DND-41 (cell line): ENCODE measurements around the gene ALKBH8.

Experiments used
- ATAC-seq: fragments of 200-7000 bp; cut with Tn5 transposase; 3 replicates; pipeline ENCODE4 v1.9.1; 2021; ENCODE audit warnings: low read depth; ENCODE audit not compliant: insufficient read depth
- DNase-seq: peaks from one replicate; pipeline ENCODE4 v3.0.0-alpha.2; 2020
- H2AFZ ChIP-seq: 2 replicates; pipeline ENCODE4 v1.6.0; 2012; ENCODE audit warnings: low read depth, low read length
- H3K27ac ChIP-seq: 2 replicates; pipeline ENCODE4 v1.5.1; 2012; ENCODE audit warnings: low read length, inconsistent platforms
- H3K27me3 ChIP-seq: fragments of 200-600 bp; sonication (generic); 2 replicates; pipeline ENCODE4 v1.6.0; 2012; ENCODE audit warnings: low read length, mild to moderate bottlenecking, inconsistent platforms; ENCODE audit not compliant: insufficient read depth, poor library complexity
- H3K36me3 ChIP-seq: 2 replicates; pipeline ENCODE4 v1.5.1; 2012; ENCODE audit warnings: low read length, inconsistent platforms; ENCODE audit not compliant: insufficient read depth
- H3K4me1 ChIP-seq: 2 replicates; pipeline ENCODE4 v1.5.1; 2012; ENCODE audit warnings: mild to moderate bottlenecking, low read length; ENCODE audit not compliant: insufficient read depth
- H3K4me2 ChIP-seq: 2 replicates; pipeline ENCODE4 v1.6.0; 2012; ENCODE audit warnings: mild to moderate bottlenecking, moderate library complexity, low read length, inconsistent platforms; ENCODE audit not compliant: insufficient read depth
- H3K4me3 ChIP-seq, 2 experiments: fragments of 200-600 bp in 1 of 2; shearing (Covaris generic) in 1 of 2; 2 replicates each; pipeline ENCODE4 v1.5.1; 2012 to 2016; ENCODE audit warnings: inconsistent platforms in 2 of 2, low read length in 2 of 2, mild to moderate bottlenecking in 2 of 2, low read depth in 1 of 2, moderate library complexity in 1 of 2
- H3K79me2 ChIP-seq: 2 replicates; pipeline ENCODE4 v1.6.0; 2012; ENCODE audit warnings: low read length, inconsistent platforms; ENCODE audit not compliant: insufficient read depth
- H3K9ac ChIP-seq: 2 replicates; pipeline ENCODE4 v1.6.0; 2012; ENCODE audit warnings: low read depth, mild to moderate bottlenecking, inconsistent platforms, low read length, moderate library complexity
- H3K9me3 ChIP-seq: 2 replicates; pipeline ENCODE4 v1.5.1; 2012; ENCODE audit warnings: low read length, moderate library complexity, mild to moderate bottlenecking, inconsistent platforms; ENCODE audit not compliant: insufficient read depth, severe bottlenecking
- H4K20me1 ChIP-seq: 2 replicates; pipeline ENCODE4 v1.6.0; 2012; ENCODE audit warnings: low read length; ENCODE audit not compliant: insufficient read depth
- CTCF ChIP-seq: IDR thresholded peaks from 2 replicates; pipeline ENCODE4 v1.5.1; 2012; ENCODE audit warnings: borderline replicate concordance, low read length, moderate library complexity, mild to moderate bottlenecking; ENCODE audit not compliant: poor library complexity, severe bottlenecking; ENCODE audit errors: extremely low read depth
- EZH2 ChIP-seq: IDR thresholded peaks from 3 replicates; pipeline ENCODE4 v1.6.1; 2012; ENCODE audit warnings: borderline replicate concordance, low read depth, mild to moderate bottlenecking, moderate library complexity, low read length, inconsistent platforms; ENCODE audit not compliant: severe bottlenecking

Gene ALKBH8, protein sequence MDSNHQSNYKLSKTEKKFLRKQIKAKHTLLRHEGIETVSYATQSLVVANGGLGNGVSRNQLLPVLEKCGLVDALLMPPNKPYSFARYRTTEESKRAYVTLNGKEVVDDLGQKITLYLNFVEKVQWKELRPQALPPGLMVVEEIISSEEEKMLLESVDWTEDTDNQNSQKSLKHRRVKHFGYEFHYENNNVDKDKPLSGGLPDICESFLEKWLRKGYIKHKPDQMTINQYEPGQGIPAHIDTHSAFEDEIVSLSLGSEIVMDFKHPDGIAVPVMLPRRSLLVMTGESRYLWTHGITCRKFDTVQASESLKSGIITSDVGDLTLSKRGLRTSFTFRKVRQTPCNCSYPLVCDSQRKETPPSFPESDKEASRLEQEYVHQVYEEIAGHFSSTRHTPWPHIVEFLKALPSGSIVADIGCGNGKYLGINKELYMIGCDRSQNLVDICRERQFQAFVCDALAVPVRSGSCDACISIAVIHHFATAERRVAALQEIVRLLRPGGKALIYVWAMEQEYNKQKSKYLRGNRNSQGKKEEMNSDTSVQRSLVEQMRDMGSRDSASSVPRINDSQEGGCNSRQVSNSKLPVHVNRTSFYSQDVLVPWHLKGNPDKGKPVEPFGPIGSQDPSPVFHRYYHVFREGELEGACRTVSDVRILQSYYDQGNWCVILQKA

GRCh38 chr11:107565219-107565937, at the start of gene ALKBH8:
ALKBH8 (minus strand) TSS chr11:107565735; CDS start chr11:107560893, 4,842 bp downstream.
- H3K4me3 ChIP-seq: peak within 1 kb of the TSS; percentile 58 to 94
- H3K9me3 ChIP-seq: no peaks in the 10 kb centered on the region
- peak within 1 kb of the TSS; percentile 85 for H2AFZ ChIP-seq
- H3K36me3 ChIP-seq: no peaks in the 10 kb centered on the region
- no peaks in the 10 kb centered on the region for H4K20me1 ChIP-seq
- peaks cover 40% of the 10 kb centered on the region for H3K79me2 ChIP-seq
- DNase-seq: peak; percentile 83
- H3K4me2 ChIP-seq: peak within 1 kb of the TSS; percentile 95
- no peaks in the 10 kb centered on the region for H3K27me3 ChIP-seq
- no peak for TF ChIP-seq CTCF
- no peak for TF ChIP-seq EZH2
- H3K9ac ChIP-seq: peak within 1 kb of the TSS; percentile 64
- H3K27ac ChIP-seq: peak within 1 kb of the TSS; percentile 83
- ATAC-seq: peak; percentile 97
- peaks cover 38% of the 10 kb centered on the region for H3K4me1 ChIP-seq

GRCh38 chr11:107612445-107612844, 46.9 kb upstream of the ALKBH8 start:
- no peaks in the 10 kb centered on the region for H4K20me1 ChIP-seq
- peaks cover 6% of the 10 kb centered on the region for H3K27me3 ChIP-seq
- no peak overlapping the region for H3K4me3 ChIP-seq
- no peaks in the 10 kb centered on the region for H3K9me3 ChIP-seq
- no peak overlapping the region for H3K9ac ChIP-seq
- H2AFZ ChIP-seq: no peak overlapping the region
- DNase-seq: no peak
- no peaks in the 10 kb centered on the region for H3K79me2 ChIP-seq
- no peak for ATAC-seq
- no peaks in the 10 kb centered on the region for H3K36me3 ChIP-seq
- H3K4me1 ChIP-seq: no peaks in the 10 kb centered on the region
- TF ChIP-seq CTCF: no peak
- H3K4me2 ChIP-seq: no peak overlapping the region
- no peak overlapping the region for H3K27ac ChIP-seq

- no peak overlapping the region for H3K4me3 ChIP-seq
- H3K9ac ChIP-seq: no peak overlapping the region
- H4K20me1 ChIP-seq: no peaks in the 10 kb centered on the region
- no peaks in the 10 kb centered on the region for H3K9me3 ChIP-seq
- H3K4me2 ChIP-seq: no peak overlapping the region
- H3K27me3 ChIP-seq: peaks cover 6% of the 10 kb centered on the region
- no peaks in the 10 kb centered on the region for H3K79me2 ChIP-seq
- no peak overlapping the region for H2AFZ ChIP-seq
- no peaks in the 10 kb centered on the region for H3K4me1 ChIP-seq
- TF ChIP-seq EZH2 (no peak), CTCF (no peak)
- DNase-seq (no peak), ATAC-seq (no peak)
- H3K27ac ChIP-seq: no peak overlapping the region
- H3K36me3 ChIP-seq: no peaks in the 10 kb centered on the region
Observed at GRCh38 chr11:107609400-107610218, 44.1 kb upstream of the ALKBH8 start.
